ENCODE measurements around the gene AFF3. TPM values are rescaled to one million over a fixed set of nuclear protein-coding genes. Genes with fewer than 3 reads are reported as not detected.

Gene AFF3
- total and polyA plus RNA-seq, 12 donors: 1.1 to 7.5 (median 3.9) TPM

DNA sequence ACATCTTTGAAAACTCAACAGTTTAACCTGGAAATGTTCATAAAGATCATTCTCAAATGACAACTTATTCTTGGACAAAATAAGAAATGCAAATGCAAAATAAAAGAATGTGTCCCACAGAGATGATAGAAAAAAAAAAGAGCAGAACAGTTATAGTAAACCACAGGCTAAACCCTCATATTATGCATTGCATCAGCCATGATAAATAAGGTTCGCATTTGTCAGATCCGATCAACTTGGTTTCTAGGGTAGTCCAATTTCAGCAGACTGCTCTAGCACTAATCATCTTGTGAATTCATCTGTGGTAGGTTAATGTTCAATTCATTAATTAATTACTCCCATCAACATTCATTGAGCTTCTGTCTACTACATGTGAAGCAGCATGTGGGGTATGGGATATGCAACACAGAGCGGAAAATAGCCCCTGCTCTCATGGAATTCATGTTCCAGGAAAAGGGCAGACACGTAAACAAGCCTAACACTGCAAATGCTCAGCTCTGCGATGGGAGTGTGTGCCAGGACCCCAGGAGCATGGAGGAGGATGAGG lies 336.4 kb downstream of the AFF3 start:
- no peaks in the 10 kb centered on the region for H3K9me3 ChIP-seq (replicated peaks in 1 of 3)
- TF ChIP-seq, protein P1, sequence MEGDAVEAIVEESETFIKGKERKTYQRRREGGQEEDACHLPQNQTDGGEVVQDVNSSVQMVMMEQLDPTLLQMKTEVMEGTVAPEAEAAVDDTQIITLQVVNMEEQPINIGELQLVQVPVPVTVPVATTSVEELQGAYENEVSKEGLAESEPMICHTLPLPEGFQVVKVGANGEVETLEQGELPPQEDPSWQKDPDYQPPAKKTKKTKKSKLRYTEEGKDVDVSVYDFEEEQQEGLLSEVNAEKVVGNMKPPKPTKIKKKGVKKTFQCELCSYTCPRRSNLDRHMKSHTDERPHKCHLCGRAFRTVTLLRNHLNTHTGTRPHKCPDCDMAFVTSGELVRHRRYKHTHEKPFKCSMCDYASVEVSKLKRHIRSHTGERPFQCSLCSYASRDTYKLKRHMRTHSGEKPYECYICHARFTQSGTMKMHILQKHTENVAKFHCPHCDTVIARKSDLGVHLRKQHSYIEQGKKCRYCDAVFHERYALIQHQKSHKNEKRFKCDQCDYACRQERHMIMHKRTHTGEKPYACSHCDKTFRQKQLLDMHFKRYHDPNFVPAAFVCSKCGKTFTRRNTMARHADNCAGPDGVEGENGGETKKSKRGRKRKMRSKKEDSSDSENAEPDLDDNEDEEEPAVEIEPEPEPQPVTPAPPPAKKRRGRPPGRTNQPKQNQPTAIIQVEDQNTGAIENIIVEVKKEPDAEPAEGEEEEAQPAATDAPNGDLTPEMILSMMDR (IDR thresholded peaks at IDR 0.05): no peak
- TF ChIP-seq POLR2A (IDR thresholded peaks at IDR 0.05): no peak
- DNase-seq: no peak
- no peaks in the 10 kb centered on the region for H3K4me1 ChIP-seq (replicated peaks in 1 of 2)
- intact Hi-C loops (cut with DNase I): no loop called here
- H3K36me3 ChIP-seq (replicated peaks in 1 of 2): no peaks in the 10 kb centered on the region
- H3K27me3 ChIP-seq: no peaks in the 10 kb centered on the region
- WGBS, 4 donors: 89 to 92% (median 90%) methylated on average over 5 of the region's 5 CpGs
- no peak overlapping the region for H3K4me3 ChIP-seq
- no peak overlapping the region for H3K27ac ChIP-seq

DNA sequence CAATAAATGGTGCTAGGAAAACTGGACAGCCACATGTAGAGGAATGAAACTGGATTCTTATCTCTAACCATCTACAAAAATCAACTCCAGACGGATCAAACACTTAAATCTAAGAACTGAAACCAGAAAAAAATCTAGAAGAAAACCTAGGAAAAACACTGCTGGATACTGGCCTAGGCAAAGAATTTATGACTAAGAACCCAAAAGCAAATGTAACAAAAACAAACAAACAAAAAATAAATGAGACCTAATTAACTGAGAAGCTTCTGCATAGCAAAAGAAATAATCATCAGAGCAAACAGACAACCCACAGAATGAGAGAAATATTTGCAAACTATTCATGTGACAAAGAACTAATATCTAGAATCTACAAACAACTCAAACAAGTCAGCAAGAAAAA lies 338.5 kb downstream of the AFF3 start:
- no peak for DNase-seq
- Histone ChIP-seq H3K27me3 (no peaks in the 10 kb centered on the region), H3K4me3 (no peak overlapping the region), H3K36me3 (replicated peaks in 1 of 2) (no peaks in the 10 kb centered on the region), H3K27ac (no peak overlapping the region), H3K9me3 (replicated peaks in 1 of 3) (no peaks in the 10 kb centered on the region), H3K4me1 (replicated peaks in 1 of 2) (no peaks in the 10 kb centered on the region)
- WGBS, 4 donors: 30 to 61% (median 50%) methylated on average over 1 of the region's 1 CpG
- intact Hi-C loops (cut with DNase I): no loop called here
- TF ChIP-seq, protein P1 (IDR thresholded peaks at IDR 0.05): no peak
- no peak for TF ChIP-seq POLR2A (IDR thresholded peaks at IDR 0.05)

DNA sequence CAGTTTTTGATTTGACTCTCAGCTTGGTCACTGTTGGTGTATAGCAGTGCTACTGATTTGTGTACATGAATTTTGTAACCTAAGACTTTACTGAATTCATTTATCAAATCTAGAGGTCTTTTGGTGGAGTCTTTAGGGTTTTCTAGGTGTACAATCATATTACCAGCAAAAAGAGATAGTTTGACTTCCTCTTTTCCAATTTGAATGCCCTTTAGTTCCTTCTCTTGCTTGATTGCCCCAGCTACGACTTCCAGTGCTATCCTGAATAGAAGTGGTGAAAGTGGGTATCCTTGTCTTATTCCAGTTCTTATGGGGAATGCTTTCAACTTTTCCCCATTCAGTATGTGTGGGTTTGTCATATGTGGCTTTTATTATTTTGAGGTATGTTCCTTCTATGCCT lies 339.7 kb downstream of the AFF3 start:
- WGBS, 4 donors: 59 to 69% (median 66%) methylated on average over 1 of the region's 1 CpG
- Histone ChIP-seq H3K36me3 (replicated peaks in 1 of 2) (no peaks in the 10 kb centered on the region), H3K27ac (no peak overlapping the region), H3K4me3 (no peak overlapping the region), H3K9me3 (replicated peaks in 1 of 3) (no peaks in the 10 kb centered on the region), H3K27me3 (no peaks in the 10 kb centered on the region), H3K4me1 (replicated peaks in 1 of 2) (no peaks in the 10 kb centered on the region)
- DNase-seq: no peak
- intact Hi-C loops (cut with DNase I): no loop called here
- TF ChIP-seq, protein P1 (IDR thresholded peaks at IDR 0.05): no peak
- TF ChIP-seq POLR2A (IDR thresholded peaks at IDR 0.05): no peak

DNA sequence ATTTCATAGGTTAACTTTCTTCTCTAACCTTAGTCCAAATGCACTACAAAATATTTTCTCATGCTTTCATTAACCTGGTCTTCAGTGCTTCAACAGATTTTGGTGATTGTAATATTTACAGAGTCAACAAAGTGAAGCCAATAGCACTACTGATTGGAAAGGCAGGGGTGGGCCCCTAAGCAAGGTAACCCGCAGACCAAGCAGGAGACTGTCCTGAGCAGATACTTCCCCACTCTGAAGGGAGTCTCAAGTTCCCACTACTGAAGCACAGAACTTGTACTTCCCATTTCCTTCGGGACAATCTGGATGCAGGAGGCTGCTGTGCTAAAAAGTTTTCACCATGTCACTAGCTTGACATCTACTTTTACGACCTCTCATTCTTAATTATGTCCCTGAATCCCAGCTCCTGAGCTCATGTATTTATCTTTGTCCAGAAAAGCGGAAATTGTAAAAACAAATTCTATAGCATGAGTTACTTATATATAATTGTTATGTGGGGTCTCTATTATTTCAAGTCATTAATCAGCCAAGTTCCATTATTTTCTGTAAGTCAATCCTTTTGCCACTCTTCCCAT lies 341.0 kb downstream of the AFF3 start:
- intact Hi-C loops (cut with DNase I): no loop called here
- H3K4me1 ChIP-seq (replicated peaks in 1 of 2): no peaks in the 10 kb centered on the region
- H3K27me3 ChIP-seq: no peaks in the 10 kb centered on the region
- no peak for DNase-seq
- no peak overlapping the region for H3K4me3 ChIP-seq
- H3K27ac ChIP-seq: no peak overlapping the region
- peaks cover 0 to under 1% (median 0%) of the 10 kb centered on the region in 3 donors for H3K9me3 ChIP-seq (replicated peaks in 1 of 3)
- WGBS, 4 donors: 75 to 79% (median 76%) methylated on average over 4 of the region's 4 CpGs
- TF ChIP-seq, protein P1 (IDR thresholded peaks at IDR 0.05): no peak
- TF ChIP-seq POLR2A (IDR thresholded peaks at IDR 0.05): no peak
- no peaks in the 10 kb centered on the region for H3K36me3 ChIP-seq (replicated peaks in 1 of 2)
